SK-N-SH (cell line): ENCODE results near the gene SLC2A2. TPM values are rescaled to one million over a fixed set of nuclear protein-coding genes. Genes with fewer than 3 reads are reported as not detected.

Experiments
- CTCF ChIA-PET: fragments of 300-600, 350-600 bp; formaldehyde crosslinking; extraction: SDS; loops from one replicate; lab custom pipeline; 2021; lab: Yijun Ruan, JAX
- POLR2A ChIA-PET: fragments of 350-600 bp; sonication (Branson Sonifier 250); formaldehyde crosslinking; extraction: SDS; loops from one replicate; lab custom pipeline; 2020; ENCODE audit warnings: antibody characterized with exemption, inconsistent platforms; lab: Yijun Ruan, JAX
- DNase-seq: peaks from one replicate; pipeline ENCODE4 v3.0.0; 2012
- H2AFZ ChIP-seq: fragments of 200-600 bp; sonication (generic); 2 replicates; pipeline ENCODE4 v1.8.1; 2016; ENCODE audit warnings: antibody characterized with exemption, mild to moderate bottlenecking, low read depth
- H3F3A ChIP-seq: fragments of 200-600 bp; sonication (generic); replicated peaks from 2 replicates; pipeline ENCODE3; 2016; ENCODE audit warnings: antibody characterized with exemption, mild to moderate bottlenecking; ENCODE audit not compliant: insufficient read depth
- H3K27ac ChIP-seq, 2 experiments: fragments of 200-500 bp in 1 of 2; fragments of 200-600 bp in 1 of 2; sonication (Bioruptor generic) in 1 of 2; sonication (generic), shearing (Covaris generic) in 1 of 2; 2 replicates each; pipeline versions ENCODE4 v1.5.1 to v1.6.1; 2014 to 2016; ENCODE audit warnings: low read depth in 2 of 2, inconsistent platforms in 1 of 2, low read length in 1 of 2, mild to moderate bottlenecking in 1 of 2, mixed read lengths in 1 of 2
- H3K27me3 ChIP-seq: fragments of 200-600 bp; sonication (generic), shearing (Covaris generic); 2 replicates; pipeline ENCODE4 v1.6.1; 2016; ENCODE audit warnings: mixed run types; ENCODE audit not compliant: insufficient read depth
- H3K36me3 ChIP-seq, 2 experiments: fragments of 200-500 bp in 1 of 2; fragments of 200-600 bp in 1 of 2; sonication (Bioruptor generic) in 1 of 2; sonication (generic) in 1 of 2; replicated peaks in 1 of 2; 2 replicates each; pipeline versions ENCODE3 to v1.5.1; 2014 to 2016; ENCODE audit warnings: low read length in 1 of 2, mild to moderate bottlenecking in 1 of 2; ENCODE audit not compliant: insufficient read depth in 2 of 2, control insufficient read depth in 1 of 2
- H3K4me1 ChIP-seq, 2 experiments: fragments of 200-500 bp in 1 of 2; fragments of 200-600 bp in 1 of 2; sonication (Bioruptor generic) in 1 of 2; sonication (generic), shearing (Covaris generic) in 1 of 2; 2 replicates each; pipeline versions ENCODE4 v1.5.1 to v1.6.1; 2014 to 2016; ENCODE audit warnings: low read depth in 1 of 2, low read length in 1 of 2, mixed run types in 1 of 2; ENCODE audit not compliant: insufficient read depth in 2 of 2, control insufficient read depth in 1 of 2
- H3K4me2 ChIP-seq: fragments of 200-600 bp; sonication (generic), shearing (Covaris generic); 2 replicates; pipeline ENCODE4 v1.6.1; 2017; ENCODE audit warnings: mixed run types
- H3K4me3 ChIP-seq, 2 experiments: fragments of 200-500 bp in 1 of 2; fragments of 200-600 bp in 1 of 2; sonication (Bioruptor generic) in 1 of 2; sonication (generic), shearing (Covaris generic) in 1 of 2; 2 replicates each; pipeline versions ENCODE4 v1.5.1 to v1.8.1; 2014 to 2016; ENCODE audit warnings: low read depth in 2 of 2, inconsistent platforms in 1 of 2, low read length in 1 of 2, mild to moderate bottlenecking in 1 of 2, mixed read lengths in 1 of 2, moderate library complexity in 1 of 2
- H3K79me2 ChIP-seq: fragments of 200-600 bp; sonication (generic); 2 replicates; pipeline ENCODE4 v1.8.1; 2017; ENCODE audit warnings: mild to moderate bottlenecking; ENCODE audit not compliant: insufficient read depth
- H3K9ac ChIP-seq: fragments of 200-600 bp; sonication (generic); 2 replicates; pipeline ENCODE4 v1.6.1; 2017; ENCODE audit warnings: mixed run types
- H3K9me2 ChIP-seq: fragments of 200-600 bp; sonication (generic); 2 replicates; pipeline ENCODE4 v1.6.1; 2017; ENCODE audit warnings: mixed run types
- H3K9me3 ChIP-seq: fragments of 200-600 bp; sonication (generic); 2 replicates; pipeline ENCODE4 v1.6.1; 2017; ENCODE audit warnings: mixed run types, mild to moderate bottlenecking, moderate library complexity
- H4K20me1 ChIP-seq: fragments of 200-600 bp; sonication (generic); 2 replicates; pipeline ENCODE4 v1.6.1; 2017; ENCODE audit warnings: mild to moderate bottlenecking, mixed run types; ENCODE audit not compliant: insufficient read depth
- ELF1 ChIP-seq: IDR thresholded peaks from 2 replicates; pipeline ENCODE4 v1.4.0; 2012
- EP300 ChIP-seq, 2 experiments: IDR thresholded peaks; 2 replicates each; pipeline versions ENCODE4 v1.4.0 to v1.6.1; 2012; ENCODE audit warnings: borderline replicate concordance in 1 of 2, low read depth in 1 of 2, low read length in 1 of 2
- FOXJ3 ChIP-seq: sonication (generic); formaldehyde crosslinking; IDR thresholded peaks from 2 replicates; pipeline ENCODE4 v1.5.1; 2020; ENCODE audit warnings: mild to moderate bottlenecking, missing genetic modification reagents
- FOXM1 ChIP-seq: IDR thresholded peaks from 2 replicates; pipeline ENCODE4 v1.4.0; 2012; ENCODE audit warnings: low read depth, mild to moderate bottlenecking
- JUND ChIP-seq: IDR thresholded peaks from 2 replicates; pipeline ENCODE4 v1.4.0; 2012
- MEF2A ChIP-seq: IDR thresholded peaks from 2 replicates; pipeline ENCODE4 v1.4.0; 2012; ENCODE audit warnings: low read depth, borderline replicate concordance
- MXI1 ChIP-seq: IDR thresholded peaks from 2 replicates; pipeline ENCODE4 v1.6.1; 2012; ENCODE audit warnings: mild to moderate bottlenecking, low read depth, low read length, improper control_type of control experiment
- NFIC ChIP-seq: IDR thresholded peaks from 2 replicates; pipeline ENCODE4 v1.4.0; 2012; ENCODE audit warnings: borderline replicate concordance
- NRF1 ChIP-seq: IDR thresholded peaks from 2 replicates; pipeline ENCODE4 v1.6.1; 2012; ENCODE audit warnings: low read depth, mild to moderate bottlenecking, low read length
- POLR2AphosphoS5 ChIP-seq: IDR thresholded peaks from 2 replicates; pipeline ENCODE4 v1.6.1; 2012; ENCODE audit warnings: low read depth, low read length
- RAD21 ChIP-seq: IDR thresholded peaks from 2 replicates; pipeline ENCODE4 v1.6.1; 2012; ENCODE audit warnings: mild to moderate bottlenecking, low read length
- RCOR1 ChIP-seq: fragments of 150-350 bp; IDR thresholded peaks from 2 replicates; pipeline ENCODE4 v1.6.1; 2017; ENCODE audit warnings: antibody characterized with exemption, low read length
- RFX5 ChIP-seq: IDR thresholded peaks from 2 replicates; pipeline ENCODE4 v1.6.1; 2012; ENCODE audit warnings: mild to moderate bottlenecking, improper control_type of control experiment, low read length
- RXRA ChIP-seq: IDR thresholded peaks from 2 replicates; pipeline ENCODE4 v1.4.0; 2012; ENCODE audit warnings: low read depth, mild to moderate bottlenecking, borderline replicate concordance
- SIN3A ChIP-seq: IDR thresholded peaks from 2 replicates; pipeline ENCODE4 v1.6.1; 2012; ENCODE audit warnings: low read depth, mild to moderate bottlenecking, low read length, moderate library complexity, borderline replicate concordance
- SMC3 ChIP-seq: IDR thresholded peaks from 2 replicates; pipeline ENCODE4 v1.6.1; 2012; ENCODE audit warnings: low read depth, low read length, improper control_type of control experiment
- TCF12 ChIP-seq: IDR thresholded peaks from 2 replicates; pipeline ENCODE4 v1.4.0; 2012
- WGBS: methylation state at CpG from one replicate; pipeline ENCODE4 v1.1.6; 2017; ENCODE audit warnings: low lambda C conversion rate; 5-methylcytosine and 5-hydroxymethylcytosine counted together
- polyA plus RNA-seq, 3 experiments: library from polyadenylated mRNA; depleted of rRNA; stranded (reverse); fragments of >200 nt; gene quantifications; 2 replicates each; pipeline ENCODE4 v1.2.3, GENCODE V29; 2012
- TF ChIP-seq, protein P1 (sequence below): IDR thresholded peaks from 2 replicates; pipeline ENCODE4 v1.4.0; 2012; ENCODE audit warnings: low read depth, borderline replicate concordance
- TF ChIP-seq, protein P2 (sequence below): IDR thresholded peaks from 2 replicates; pipeline ENCODE4; 2012
- TF ChIP-seq, protein P3 (sequence below): IDR thresholded peaks from 2 replicates; pipeline ENCODE4 v1.4.0; 2012; ENCODE audit warnings: low read depth, borderline replicate concordance
- TF ChIP-seq, protein P4 (sequence below): fragments of 150-350 bp; IDR thresholded peaks from 2 replicates; pipeline ENCODE4 v1.6.1; 2017; ENCODE audit warnings: antibody characterized with exemption, low read length, low read depth, borderline replicate concordance

Gene SLC2A2
- polyA plus RNA-seq, 1 of the 3 experiments (the other 2 are of a cell fraction): 0.59 TPM

DNA sequence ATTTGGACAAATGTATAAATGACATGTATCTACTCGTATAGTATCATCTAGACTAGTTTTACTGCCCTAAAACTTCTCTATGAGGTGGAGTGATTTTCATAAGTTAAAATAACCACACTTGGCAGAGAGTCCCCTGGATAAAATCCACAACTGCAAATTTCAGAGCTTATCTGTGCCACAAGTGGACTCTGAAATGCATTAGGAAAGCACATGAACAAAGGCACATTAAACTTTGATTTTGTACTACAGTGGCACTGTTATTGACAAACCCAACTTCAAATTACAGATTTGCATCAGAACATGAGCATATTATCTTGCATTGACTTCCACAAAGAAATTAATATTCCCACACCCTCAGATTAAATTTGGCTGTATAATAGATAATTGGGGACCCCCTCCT, 60.0 kb downstream of the SLC2A2 start:
- H3K4me1 ChIP-seq: no peaks in the 10 kb centered on the region
- H3K9me3 ChIP-seq: no peaks in the 10 kb centered on the region
- no peaks in the 10 kb centered on the region for H4K20me1 ChIP-seq
- H3K9me2 ChIP-seq: no peaks in the 10 kb centered on the region
- H3K79me2 ChIP-seq: no peaks in the 10 kb centered on the region
- ChIA-PET CTCF (interaction anchor here (4.3 kb wide), 1 partner anchor 599 kb away, joined by 20 read pairs; no protein-coding TSS in a partner anchor), POLR2A (no interaction called here)
- H2AFZ ChIP-seq: no peak overlapping the region
- H3K36me3 ChIP-seq: no peaks in the 10 kb centered on the region
- H3K27ac ChIP-seq: no peak overlapping the region
- no peaks in the 10 kb centered on the region for H3K27me3 ChIP-seq
- no peak overlapping the region for H3K4me3 ChIP-seq
- no peak overlapping the region for H3K9ac ChIP-seq
- H3F3A ChIP-seq: no peaks in the 10 kb centered on the region
- H3K4me2 ChIP-seq: no peak overlapping the region
- WGBS: 94% methylated on average over 1 of the region's 1 CpG
- TF ChIP-seq SIN3A (no peak), EP300 (IDR thresholded peaks at IDR 0.05; ENCODE audit: borderline replicate concordance in 1 of 2, low read depth in 1 of 2, low read length in 1 of 2) (no peak)
- no peak for DNase-seq

DNA sequence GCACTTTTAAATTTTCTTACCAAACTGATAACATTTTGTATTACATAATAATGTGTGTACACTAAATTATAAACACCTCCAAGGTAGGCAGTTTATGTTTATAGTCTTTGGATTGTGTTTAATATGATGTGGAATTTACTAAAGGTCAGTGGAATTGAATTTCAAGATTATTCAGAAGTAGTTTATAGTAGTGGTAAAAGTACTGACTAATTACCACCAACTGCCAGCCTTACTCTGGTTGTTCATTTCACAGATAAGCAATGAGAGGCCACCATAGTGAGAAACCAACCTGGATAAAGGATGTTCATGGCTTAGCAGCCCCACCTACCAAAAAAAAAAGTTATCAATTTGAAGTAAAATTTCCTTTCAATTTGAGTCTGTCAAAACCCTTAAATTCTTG, 64.1 kb downstream of the SLC2A2 start:
- H3K4me3 ChIP-seq: no peak overlapping the region
- no peaks in the 10 kb centered on the region for H3K4me1 ChIP-seq
- ChIA-PET CTCF (interaction anchor here (0.7 to 3.7 kb wide), 30 partner anchors 9 to 1515 kb away, joined by 3 to 36 read pairs (median 4); partner anchors contain the start of genes EIF5A2 and TNIK), POLR2A (no interaction called here)
- H3K27ac ChIP-seq: peak overlapping the region in 1 of 2 experiments; percentile 2; a peak in 1 of 4 replicates
- H2AFZ ChIP-seq: no peak overlapping the region
- no peak overlapping the region for H3K9ac ChIP-seq
- H3F3A ChIP-seq: no peaks in the 10 kb centered on the region
- no peaks in the 10 kb centered on the region for H4K20me1 ChIP-seq
- H3K4me2 ChIP-seq: no peak overlapping the region
- TF ChIP-seq, protein P1, sequence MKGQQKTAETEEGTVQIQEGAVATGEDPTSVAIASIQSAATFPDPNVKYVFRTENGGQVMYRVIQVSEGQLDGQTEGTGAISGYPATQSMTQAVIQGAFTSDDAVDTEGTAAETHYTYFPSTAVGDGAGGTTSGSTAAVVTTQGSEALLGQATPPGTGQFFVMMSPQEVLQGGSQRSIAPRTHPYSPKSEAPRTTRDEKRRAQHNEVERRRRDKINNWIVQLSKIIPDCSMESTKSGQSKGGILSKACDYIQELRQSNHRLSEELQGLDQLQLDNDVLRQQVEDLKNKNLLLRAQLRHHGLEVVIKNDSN: no peak
- TF ChIP-seq ELF1 (no peak), FOXM1 (no peak), JUND (no peak), FOXJ3 (CRISPR knock-in tag) (no peak), TCF12 (no peak), MXI1 (no peak), SIN3A (no peak), SMC3 (no peak), MEF2A (no peak), NFIC (no peak), NRF1 (no peak), POLR2AphosphoS5 (no peak), RXRA (no peak), RAD21 (no peak), RCOR1 (no peak), RFX5 (no peak)
- TF ChIP-seq, protein P2, sequence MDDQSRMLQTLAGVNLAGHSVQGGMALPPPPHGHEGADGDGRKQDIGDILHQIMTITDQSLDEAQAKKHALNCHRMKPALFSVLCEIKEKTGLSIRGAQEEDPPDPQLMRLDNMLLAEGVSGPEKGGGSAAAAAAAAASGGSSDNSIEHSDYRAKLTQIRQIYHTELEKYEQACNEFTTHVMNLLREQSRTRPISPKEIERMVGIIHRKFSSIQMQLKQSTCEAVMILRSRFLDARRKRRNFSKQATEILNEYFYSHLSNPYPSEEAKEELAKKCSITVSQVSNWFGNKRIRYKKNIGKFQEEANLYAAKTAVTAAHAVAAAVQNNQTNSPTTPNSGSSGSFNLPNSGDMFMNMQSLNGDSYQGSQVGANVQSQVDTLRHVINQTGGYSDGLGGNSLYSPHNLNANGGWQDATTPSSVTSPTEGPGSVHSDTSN: no peak
- TF ChIP-seq, protein P3, sequence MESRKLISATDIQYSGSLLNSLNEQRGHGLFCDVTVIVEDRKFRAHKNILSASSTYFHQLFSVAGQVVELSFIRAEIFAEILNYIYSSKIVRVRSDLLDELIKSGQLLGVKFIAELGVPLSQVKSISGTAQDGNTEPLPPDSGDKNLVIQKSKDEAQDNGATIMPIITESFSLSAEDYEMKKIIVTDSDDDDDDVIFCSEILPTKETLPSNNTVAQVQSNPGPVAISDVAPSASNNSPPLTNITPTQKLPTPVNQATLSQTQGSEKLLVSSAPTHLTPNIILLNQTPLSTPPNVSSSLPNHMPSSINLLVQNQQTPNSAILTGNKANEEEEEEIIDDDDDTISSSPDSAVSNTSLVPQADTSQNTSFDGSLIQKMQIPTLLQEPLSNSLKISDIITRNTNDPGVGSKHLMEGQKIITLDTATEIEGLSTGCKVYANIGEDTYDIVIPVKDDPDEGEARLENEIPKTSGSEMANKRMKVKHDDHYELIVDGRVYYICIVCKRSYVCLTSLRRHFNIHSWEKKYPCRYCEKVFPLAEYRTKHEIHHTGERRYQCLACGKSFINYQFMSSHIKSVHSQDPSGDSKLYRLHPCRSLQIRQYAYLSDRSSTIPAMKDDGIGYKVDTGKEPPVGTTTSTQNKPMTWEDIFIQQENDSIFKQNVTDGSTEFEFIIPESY: no peak
- TF ChIP-seq, protein P4, sequence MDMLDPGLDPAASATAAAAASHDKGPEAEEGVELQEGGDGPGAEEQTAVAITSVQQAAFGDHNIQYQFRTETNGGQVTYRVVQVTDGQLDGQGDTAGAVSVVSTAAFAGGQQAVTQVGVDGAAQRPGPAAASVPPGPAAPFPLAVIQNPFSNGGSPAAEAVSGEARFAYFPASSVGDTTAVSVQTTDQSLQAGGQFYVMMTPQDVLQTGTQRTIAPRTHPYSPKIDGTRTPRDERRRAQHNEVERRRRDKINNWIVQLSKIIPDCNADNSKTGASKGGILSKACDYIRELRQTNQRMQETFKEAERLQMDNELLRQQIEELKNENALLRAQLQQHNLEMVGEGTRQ: no peak
- no peaks in the 10 kb centered on the region for H3K9me2 ChIP-seq
- H3K36me3 ChIP-seq: no peaks in the 10 kb centered on the region
- H3K9me3 ChIP-seq: no peaks in the 10 kb centered on the region
- no peaks in the 10 kb centered on the region for H3K79me2 ChIP-seq
- H3K27me3 ChIP-seq: no peaks in the 10 kb centered on the region
- no peak for DNase-seq
